OCI-LY7 (cell line): ENCODE measurements around the gene LEFTY2.

Experiments
- CTCF ChIP-seq: fragments of 200-600 bp; sonication (generic); conservative IDR thresholded peaks from 2 replicates; pipeline ENCODE4 v1.5.1; 2014; ENCODE audit warnings: mild to moderate bottlenecking, antibody characterized with exemption, low read length, moderate library complexity, mixed read lengths
- EZH2phosphoT487 ChIP-seq: fragments of 200-600 bp; sonication (generic); IDR thresholded peaks from 2 replicates; pipeline ENCODE4 v1.6.1; 2018; ENCODE audit warnings: low read depth, borderline replicate concordance, mild to moderate bottlenecking, mixed run types, antibody characterized with exemption, low read length, moderate library complexity, mixed read lengths

GRCh38 chr1:225941187-225941941 is at the start of gene LEFTY2:
- TF ChIP-seq CTCF (no peak), EZH2phosphoT487 (no peak)
